Testis (tissue), 3 donors: ENCODE data around the gene TMED5. TPM values are rescaled to one million over a fixed set of nuclear protein-coding genes. Genes with fewer than 3 reads are reported as not detected.
"Not testable (repeated sequence)": the region's sequence is repeated elsewhere in the genome, so short reads cannot be mapped to it uniquely, and the experiment has no call there.

Source experiments
- DNase-seq: peaks from one replicate; pipeline ENCODE4 v3.0.0-alpha.2; 2019
- H3K27ac ChIP-seq, 2 donors: fragments of 200-600 bp; sonication (generic); one replicate each; pipeline ENCODE4 v1.5.1; 2019
- H3K27me3 ChIP-seq: fragments of 200-600 bp; sonication (generic); one replicate; pipeline ENCODE4 v1.5.1; 2019
- H3K36me3 ChIP-seq: fragments of 200-600 bp; sonication (generic); one replicate; pipeline ENCODE4 v1.5.1; 2017; ENCODE audit warnings: low read depth; ENCODE audit errors: missing control alignments
- H3K4me1 ChIP-seq: fragments of 200-600 bp; sonication (generic); one replicate; pipeline ENCODE4 v1.5.1; 2019
- H3K4me3 ChIP-seq, 2 donors: fragments of 200-600 bp; sonication (generic); one replicate each; pipeline ENCODE4 v1.5.1; 2017 to 2019
- H3K9me3 ChIP-seq: fragments of 200-600 bp; sonication (generic); one replicate; pipeline ENCODE4 v1.5.1; 2017
- CTCF ChIP-seq, 3 experiments: fragments of 450-650 bp in 2 of 3; fragments of 200-600 bp in 1 of 3; sonication (generic) in 1 of 3; IDR thresholded peaks; one replicate each; pipeline ENCODE4 v1.5.1; 2016 to 2019; ENCODE audit warnings: antibody characterized with exemption in 3 of 3, mild to moderate bottlenecking in 2 of 3, moderate library complexity in 1 of 3
- POLR2A ChIP-seq: fragments of 450-650 bp; IDR thresholded peaks from one replicate; pipeline ENCODE4 v1.6.1; 2017; ENCODE audit warnings: antibody characterized with exemption, mild to moderate bottlenecking, moderate library complexity
- WGBS, 2 donors: methylation state at CpG; one replicate each; pipeline ENCODE4 v1.1.5; 2018; 5-methylcytosine and 5-hydroxymethylcytosine counted together
- intact Hi-C: fragments of 100-400 bp; cut with DNase I; formaldehyde crosslinking; loops from one replicate; pipeline ENCODE4 v1.15.1; 2023; ENCODE audit warnings: low total_unique reads
- polyA plus RNA-seq: library from polyadenylated mRNA; stranded (reverse); fragments of 350-450 nt; fragmentation: Illumina TruSeq; extraction: RNeasy Lipid Tissue Mini Kit (QIAGEN cat#74804); gene quantifications from one replicate; pipeline ENCODE4 v1.2.3, GENCODE V29; 2014; ENCODE audit warnings: low read depth, low replicate concordance; ENCODE audit not compliant: insufficient read depth
- total RNA-seq, 2 donors: library from RNA; depleted of rRNA; stranded (reverse); fragments of >200 nt; gene quantifications; one replicate each; pipeline ENCODE4 v1.2.3, GENCODE V29; 2016

TMED5 gene
- total and polyA plus RNA-seq, 3 donors from 2014 or later, result 39.2 to 50.0 (median 48.1) TPM

DNA sequence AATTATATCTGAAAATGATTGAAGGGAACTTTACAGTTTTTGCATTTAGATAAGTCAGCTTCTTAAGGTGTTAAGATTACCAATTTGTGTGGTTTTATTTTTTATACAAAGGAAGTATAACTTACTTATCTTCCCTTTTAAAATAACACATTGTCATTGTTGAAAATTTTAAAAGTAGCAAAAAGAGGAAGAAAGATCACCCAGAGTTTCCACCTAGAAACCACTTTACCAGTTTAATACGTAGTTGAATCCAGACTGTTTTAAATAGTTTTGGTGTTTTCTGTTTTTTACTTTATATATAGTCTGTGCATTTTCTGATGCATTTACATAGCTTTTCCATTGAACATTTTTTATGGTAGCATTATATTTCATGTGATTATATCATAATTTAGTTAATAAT lies 6.5 kb upstream of the TMED5 start:
- intact Hi-C loops, result no loop called here
- WGBS, 2 donors, result 88 to 92% methylated on average over 1 of the region's 1 CpG
- Histone ChIP-seq H3K9me3 (no peaks in the 10 kb centered on the region), H3K27me3 (no peaks in the 10 kb centered on the region), H3K36me3 (no peaks in the 10 kb centered on the region), H3K4me3 (no peak overlapping the region), H3K4me1 (no peaks in the 10 kb centered on the region), H3K27ac (no peak overlapping the region)
- TF ChIP-seq CTCF (IDR thresholded peaks at IDR 0.05), result no peak
- TF ChIP-seq POLR2A, result no peak
- no peak for DNase-seq

GRCh38 chr1:93180723-93181613 lies 755 bp upstream of the TMED5 start, which contains the start of gene CCDC18:
Gene CCDC18, plus strand, starts transcription at chr1:93180724. Its CDS starts 2,638 bp downstream, at chr1:93183362.
- H3K9me3 ChIP-seq, result no peaks in the 10 kb centered on the region
- 2% methylated on average over 26 to 43 of the region's 43 CpGs for whole genome bisulfite sequencing, 2 donors
- DNase-seq, result no peak
- H3K36me3 ChIP-seq, result no peaks in the 10 kb centered on the region
- H3K27me3 ChIP-seq, result no peaks in the 10 kb centered on the region
- peaks cover 4% of the 10 kb centered on the region for H3K4me1 ChIP-seq
- peak within 1 kb of the TSS; percentile 98 for H3K27ac ChIP-seq
- TF ChIP-seq CTCF (IDR thresholded peaks at IDR 0.05) (no peak), POLR2A (no peak)
- intact Hi-C loops, result no loop called here
- peak within 1 kb of the TSS; percentile 90 to 99 for H3K4me3 ChIP-seq

GRCh38 chr1:93178418-93178817 lies 1.8 kb downstream of the TMED5 start:
- Histone ChIP-seq H3K4me3 (peak overlapping the region in 1 of 2 donors; percentile 99), H3K9me3 (no peaks in the 10 kb centered on the region), H3K36me3 (no peaks in the 10 kb centered on the region), H3K27ac (no peak overlapping the region), H3K4me1 (peaks cover 4% of the 10 kb centered on the region), H3K27me3 (no peaks in the 10 kb centered on the region)
- 16 to 19% methylated on average over 5 of the region's 5 CpGs for WGBS, 2 donors
- TF ChIP-seq CTCF (IDR thresholded peaks at IDR 0.05), result no peak
- TF ChIP-seq POLR2A, result no peak
- no peak for DNase-seq
- intact Hi-C loops, result no loop called here

DNA sequence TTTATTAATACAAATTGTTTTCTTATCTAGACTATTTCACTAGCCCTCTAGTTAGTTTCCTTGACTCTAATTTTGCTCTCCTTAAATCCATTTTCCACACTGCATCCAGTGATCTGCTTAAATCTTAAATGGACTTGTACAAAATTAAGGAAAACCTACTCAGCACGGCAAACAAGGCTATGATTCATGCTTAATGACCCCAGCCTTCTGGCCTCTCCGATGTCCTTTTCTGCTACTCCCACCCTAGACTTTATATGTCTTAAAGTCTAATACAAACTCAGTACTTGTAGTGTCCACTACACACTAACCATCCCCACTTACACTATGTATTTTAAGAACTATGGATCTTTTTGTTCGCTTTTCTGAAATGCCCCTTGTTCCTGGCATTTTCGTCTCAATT lies 2.2 kb downstream of the TMED5 start:
- H3K27ac ChIP-seq, result no peak overlapping the region
- H3K4me3 ChIP-seq, result peak overlapping the region in 1 of 2 donors; percentile 99
- no peak for DNase-seq
- no peak for TF ChIP-seq POLR2A
- TF ChIP-seq CTCF (IDR thresholded peaks at IDR 0.05), result no peak
- no peaks in the 10 kb centered on the region for H3K9me3 ChIP-seq
- no peaks in the 10 kb centered on the region for H3K27me3 ChIP-seq
- intact Hi-C loops, result no loop called here
- H3K4me1 ChIP-seq, result peaks cover 4% of the 10 kb centered on the region
- 21 to 27% methylated on average over 4 of the region's 4 CpGs for WGBS, 2 donors
- H3K36me3 ChIP-seq, result no peaks in the 10 kb centered on the region

DNA sequence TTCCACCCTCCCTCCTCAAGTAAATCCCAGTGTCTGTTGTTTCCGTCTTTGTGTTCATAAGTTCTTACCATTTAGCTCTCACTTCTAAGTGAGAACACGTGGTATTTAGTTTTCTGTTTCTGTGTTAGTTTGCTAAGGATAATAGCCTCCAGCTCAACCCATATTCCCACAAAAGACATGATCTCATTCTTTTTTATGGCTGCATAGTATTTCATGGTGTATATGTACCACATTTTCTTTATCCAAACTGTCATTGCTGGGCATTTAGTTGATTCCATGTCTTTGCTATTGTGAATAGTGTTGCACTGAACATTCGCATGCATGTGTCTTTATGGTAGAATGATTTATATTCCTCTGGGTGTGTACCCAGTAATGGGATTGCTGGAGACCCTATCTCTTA lies 5.6 kb downstream of the TMED5 start:
- DNase-seq, intact Hi-C loops, H3K4me1 ChIP-seq, H3K27ac ChIP-seq, H3K4me3 ChIP-seq, H3K9me3 ChIP-seq, H3K27me3 ChIP-seq, H3K36me3 ChIP-seq: not testable (repeated sequence)
- 95 to 99% methylated on average over 3 of the region's 3 CpGs for WGBS, 2 donors
